ENCODE measurements around the gene SLC39A1. TPM values are rescaled to one million over a fixed set of nuclear protein-coding genes. Genes with fewer than 3 reads are reported as not detected.
"Not testable (repeated sequence)": the region's sequence is repeated elsewhere in the genome, so short reads cannot be mapped to it uniquely, and the experiment has no call there.

Gene SLC39A1, protein sequence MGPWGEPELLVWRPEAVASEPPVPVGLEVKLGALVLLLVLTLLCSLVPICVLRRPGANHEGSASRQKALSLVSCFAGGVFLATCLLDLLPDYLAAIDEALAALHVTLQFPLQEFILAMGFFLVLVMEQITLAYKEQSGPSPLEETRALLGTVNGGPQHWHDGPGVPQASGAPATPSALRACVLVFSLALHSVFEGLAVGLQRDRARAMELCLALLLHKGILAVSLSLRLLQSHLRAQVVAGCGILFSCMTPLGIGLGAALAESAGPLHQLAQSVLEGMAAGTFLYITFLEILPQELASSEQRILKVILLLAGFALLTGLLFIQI
- polyA plus RNA-seq (2013, experiment 1 of 2), result 108 TPM
- 91.0 TPM for polyA plus RNA-seq (2013, experiment 2 of 2)

DNA sequence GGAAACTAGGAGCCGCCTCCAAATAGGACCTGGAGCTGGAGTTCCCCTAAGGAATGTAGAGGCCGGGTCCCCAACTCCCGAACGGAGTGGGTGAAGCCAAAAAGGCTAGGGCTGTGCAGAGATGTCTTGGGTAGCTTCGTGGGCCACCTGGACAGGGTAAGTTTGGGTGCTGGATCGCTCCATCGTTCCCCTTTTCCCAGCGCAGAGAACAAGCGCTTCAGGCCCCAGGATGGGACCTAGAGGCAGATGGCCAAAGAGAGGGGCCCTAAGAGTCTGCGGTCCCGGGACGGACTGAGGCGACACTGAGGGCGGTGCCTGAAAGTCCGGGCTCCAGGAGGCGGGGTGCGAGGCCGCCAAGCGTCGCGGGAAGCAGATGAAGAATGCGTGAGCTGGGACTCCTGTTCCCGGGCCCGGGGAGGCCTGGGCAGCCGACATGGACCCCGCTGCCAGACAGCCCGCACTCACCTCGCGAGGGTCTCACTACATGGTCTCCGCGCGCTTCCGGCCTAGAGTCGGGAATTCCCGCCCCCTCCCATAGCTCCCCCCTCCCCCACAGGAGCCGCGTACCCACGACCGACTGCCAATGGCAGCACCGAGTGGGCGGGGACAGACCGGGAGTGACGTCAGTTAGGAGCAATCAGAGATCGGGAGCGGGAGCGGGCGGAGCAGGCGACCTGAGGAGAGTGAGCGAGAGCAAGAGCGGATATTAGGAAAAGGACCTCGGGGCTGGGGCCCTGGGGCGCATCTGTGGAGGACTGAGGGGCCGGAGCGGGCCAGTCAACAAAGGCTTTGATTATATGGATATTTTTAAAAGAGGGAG lies at the start of gene SLC39A1:
TSS of gene SLC39A1 (minus strand) at position 508 of the 820 bp plus-strand sequence. CDS start 822 bp downstream, outside the sequence.
- Histone ChIP-seq H3K27ac (ENCODE audit: low read depth, low read length, severe bottlenecking) (peak within 1 kb of the TSS; percentile 96), H3K4me3 (ENCODE audit: extremely low read depth, insufficient read depth, low read length, poor library complexity, severe bottlenecking) (peak within 1 kb of the TSS; percentile 75), H3K9me3 (ENCODE audit: control insufficient read depth, low read length) (no peaks in the 10 kb centered on the region), H3K36me3 (ENCODE audit: control insufficient read depth, insufficient read depth, low read length) (peaks cover 29% of the 10 kb centered on the region), H3K4me1 (ENCODE audit: control insufficient read depth, insufficient read depth, low read length, poor library complexity, severe bottlenecking) (peaks cover 11% of the 10 kb centered on the region)
- WGBS, 2 experiments (ENCODE audit: insufficient coverage in 2 of 2), result 0% methylated on average over 38 to 48 of the region's 54 CpGs

DNA sequence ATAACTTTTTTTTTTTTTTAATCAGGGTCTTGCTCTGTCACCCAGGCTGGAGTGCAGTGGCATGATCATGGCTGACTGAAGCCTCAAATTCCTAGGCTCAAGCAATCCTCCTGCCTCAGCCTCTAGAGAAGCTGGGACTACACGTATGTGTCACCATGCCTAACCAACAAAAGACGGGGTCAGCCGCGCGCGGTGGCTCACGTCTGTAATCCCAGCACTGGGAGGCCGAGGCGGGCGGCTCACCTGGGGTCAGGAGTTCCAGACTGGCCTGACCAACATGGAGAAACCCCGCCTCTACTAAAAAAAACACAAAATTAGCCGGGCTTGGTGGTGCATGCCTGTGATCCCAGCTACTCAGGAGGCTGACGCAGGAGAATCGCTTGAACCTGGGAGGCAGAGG lies 49.2 kb upstream of the SLC39A1 start:
- H3K4me1 ChIP-seq (ENCODE audit: control insufficient read depth, insufficient read depth, low read length, poor library complexity, severe bottlenecking); H3K36me3 ChIP-seq (ENCODE audit: control insufficient read depth, insufficient read depth, low read length); H3K4me3 ChIP-seq (ENCODE audit: extremely low read depth, insufficient read depth, low read length, poor library complexity, severe bottlenecking); H3K27ac ChIP-seq (ENCODE audit: low read depth, low read length, severe bottlenecking); H3K9me3 ChIP-seq (ENCODE audit: control insufficient read depth, low read length): not testable (repeated sequence)
- WGBS, 2 experiments (ENCODE audit: insufficient coverage in 2 of 2), result 94 to 97% methylated on average over 5 to 7 of the region's 14 CpGs

DNA sequence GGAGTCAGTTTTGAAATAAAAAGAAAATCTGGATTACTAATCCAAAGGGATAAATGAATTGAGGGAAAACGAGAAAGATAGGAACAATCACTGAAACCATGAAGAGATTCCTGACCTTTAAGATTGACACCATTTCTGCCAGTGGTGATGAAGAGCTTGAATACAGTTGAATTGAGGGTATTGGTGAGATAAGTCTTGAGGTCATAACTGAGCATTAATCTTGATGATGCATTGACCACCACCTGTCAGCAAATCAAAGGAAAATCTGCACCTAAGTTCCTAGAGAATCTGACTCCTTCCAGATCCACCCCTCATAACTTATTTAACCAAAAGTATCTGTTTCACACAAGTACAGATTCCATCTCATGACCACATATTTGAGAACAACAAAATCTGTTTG lies 48.8 kb upstream of the SLC39A1 start:
- no peaks in the 10 kb centered on the region for H3K36me3 ChIP-seq (ENCODE audit: control insufficient read depth, insufficient read depth, low read length)
- H3K9me3 ChIP-seq (ENCODE audit: control insufficient read depth, low read length), result no peaks in the 10 kb centered on the region
- H3K4me1 ChIP-seq (ENCODE audit: control insufficient read depth, insufficient read depth, low read length, poor library complexity, severe bottlenecking), result no peaks in the 10 kb centered on the region
- H3K27ac ChIP-seq (ENCODE audit: low read depth, low read length, severe bottlenecking), result no peak overlapping the region
- no peak overlapping the region for H3K4me3 ChIP-seq (ENCODE audit: extremely low read depth, insufficient read depth, low read length, poor library complexity, severe bottlenecking)
- 83% methylated on average over 1 of the region's 1 CpG; no CpG with 5 or more reads in 1 of the 2 experiments for WGBS, 2 experiments (ENCODE audit: insufficient coverage in 2 of 2)

DNA sequence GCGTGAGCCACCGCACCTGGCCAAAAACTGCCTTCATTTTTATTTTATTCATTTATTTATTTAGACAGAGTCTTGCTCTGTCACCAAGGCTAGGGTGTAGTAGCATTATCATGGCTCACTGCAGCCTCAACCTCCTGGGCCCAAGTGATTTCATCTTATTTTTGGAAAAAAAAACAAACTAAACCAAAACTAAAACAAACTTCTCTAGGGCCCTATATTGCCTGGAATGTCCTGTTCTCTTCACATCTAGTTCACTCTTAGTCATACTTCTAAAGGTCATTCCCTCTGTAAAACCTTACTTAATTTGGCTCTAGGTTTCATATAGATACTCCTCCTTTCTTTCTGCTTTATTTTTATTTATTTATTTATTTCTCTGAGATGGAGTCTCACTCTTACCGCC lies 42.8 kb upstream of the SLC39A1 start:
- Histone ChIP-seq H3K27ac (ENCODE audit: low read depth, low read length, severe bottlenecking) (no peak overlapping the region), H3K36me3 (ENCODE audit: control insufficient read depth, insufficient read depth, low read length) (no peaks in the 10 kb centered on the region), H3K4me1 (ENCODE audit: control insufficient read depth, insufficient read depth, low read length, poor library complexity, severe bottlenecking) (peaks cover 4% of the 10 kb centered on the region), H3K4me3 (ENCODE audit: extremely low read depth, insufficient read depth, low read length, poor library complexity, severe bottlenecking) (no peak overlapping the region), H3K9me3 (ENCODE audit: control insufficient read depth, low read length) (no peaks in the 10 kb centered on the region)
- whole genome bisulfite sequencing, 2 experiments (ENCODE audit: insufficient coverage in 2 of 2), result 100% methylated on average over 1 of the region's 3 CpGs; no CpG with 5 or more reads in 1 of the 2 experiments

DNA sequence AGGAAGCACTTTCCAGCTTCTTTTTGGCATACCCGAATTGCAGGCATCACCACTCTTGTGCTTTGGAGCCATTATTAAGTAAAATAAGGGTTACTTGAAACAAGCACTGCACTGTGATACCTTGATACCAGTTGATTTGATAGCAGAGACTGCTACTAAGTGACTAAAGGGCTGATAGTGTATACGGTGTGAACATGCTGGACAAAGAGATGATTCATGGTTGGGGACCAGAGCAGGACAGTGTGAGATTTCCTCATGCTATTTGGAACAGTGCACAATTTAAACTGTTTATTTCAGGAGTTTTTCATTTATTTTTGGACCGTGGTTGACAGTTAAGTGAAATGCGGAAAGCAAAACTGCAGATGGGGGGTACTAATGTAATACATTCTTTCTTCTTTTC lies 37.1 kb upstream of the SLC39A1 start:
- 94 to 95% methylated on average over 2 of the region's 4 CpGs for WGBS, 2 experiments (ENCODE audit: insufficient coverage in 2 of 2)
- no peak overlapping the region for H3K27ac ChIP-seq (ENCODE audit: low read depth, low read length, severe bottlenecking)

DNA sequence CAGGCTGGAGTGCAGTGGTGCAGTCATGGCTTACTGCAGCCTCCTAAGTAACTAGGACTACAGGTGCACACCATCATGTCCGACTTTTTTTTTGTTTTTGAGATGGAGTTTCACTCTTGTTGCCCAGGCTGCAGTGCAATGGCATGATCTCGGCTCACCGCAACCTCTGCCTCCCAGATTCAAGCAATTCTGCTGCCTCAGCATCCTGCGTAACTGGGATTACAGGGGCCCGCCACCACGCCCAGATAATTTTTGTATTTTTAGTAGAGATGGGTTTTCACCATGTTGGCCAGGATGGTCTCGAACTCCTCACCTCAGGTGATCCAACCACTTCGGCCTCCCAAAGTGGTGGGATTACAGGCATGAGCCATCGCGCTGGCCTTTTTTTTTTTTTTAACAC lies 33.5 kb upstream of the SLC39A1 start:
- Histone ChIP-seq H3K4me1 (ENCODE audit: control insufficient read depth, insufficient read depth, low read length, poor library complexity, severe bottlenecking) (peaks cover 14% of the 10 kb centered on the region), H3K36me3 (ENCODE audit: control insufficient read depth, insufficient read depth, low read length) (peaks cover 34% of the 10 kb centered on the region)
- H3K27ac ChIP-seq (ENCODE audit: low read depth, low read length, severe bottlenecking); H3K4me3 ChIP-seq (ENCODE audit: extremely low read depth, insufficient read depth, low read length, poor library complexity, severe bottlenecking); H3K9me3 ChIP-seq (ENCODE audit: control insufficient read depth, low read length): not testable (repeated sequence)
- WGBS, 2 experiments (ENCODE audit: insufficient coverage in 2 of 2), result 78 to 93% methylated on average over 3 to 7 of the region's 10 CpGs

More for the DNA sequence above, 37.1 kb upstream of the SLC39A1 start:
- Histone ChIP-seq H3K9me3 (ENCODE audit: control insufficient read depth, low read length) (no peaks in the 10 kb centered on the region), H3K36me3 (ENCODE audit: control insufficient read depth, insufficient read depth, low read length) (no peaks in the 10 kb centered on the region), H3K4me3 (ENCODE audit: extremely low read depth, insufficient read depth, low read length, poor library complexity, severe bottlenecking) (no peak overlapping the region), H3K4me1 (ENCODE audit: control insufficient read depth, insufficient read depth, low read length, poor library complexity, severe bottlenecking) (peaks cover 7% of the 10 kb centered on the region)

DNA sequence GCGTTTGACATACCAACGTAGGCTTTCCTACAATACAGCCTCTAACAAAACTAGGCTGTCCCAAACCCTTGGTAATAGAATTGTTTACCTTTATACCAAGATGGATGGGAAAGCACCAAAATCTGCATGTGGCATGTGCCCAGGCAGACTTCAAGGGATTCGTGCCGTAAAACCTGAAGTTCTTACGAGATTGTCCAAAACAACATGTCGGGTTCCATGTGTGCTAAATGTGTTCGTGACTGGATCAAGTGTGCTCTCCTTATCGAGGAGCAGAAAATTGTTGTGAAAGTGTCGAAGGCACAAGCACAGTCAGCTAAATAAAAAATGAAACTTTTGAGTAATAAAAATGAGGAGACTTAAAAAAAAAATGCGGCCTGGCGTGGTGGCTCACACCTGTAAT lies 32.3 kb upstream of the SLC39A1 start:
- H3K36me3 ChIP-seq (ENCODE audit: control insufficient read depth, insufficient read depth, low read length), result peaks cover 41% of the 10 kb centered on the region
- H3K4me1 ChIP-seq (ENCODE audit: control insufficient read depth, insufficient read depth, low read length, poor library complexity, severe bottlenecking), result peaks cover 10% of the 10 kb centered on the region
- H3K9me3 ChIP-seq (ENCODE audit: control insufficient read depth, low read length), result no peaks in the 10 kb centered on the region
- no peak overlapping the region for H3K27ac ChIP-seq (ENCODE audit: low read depth, low read length, severe bottlenecking)
- 93 to 98% methylated on average over 8 to 10 of the region's 11 CpGs for WGBS, 2 experiments (ENCODE audit: insufficient coverage in 2 of 2)
- H3K4me3 ChIP-seq (ENCODE audit: extremely low read depth, insufficient read depth, low read length, poor library complexity, severe bottlenecking), result no peak overlapping the region

DNA sequence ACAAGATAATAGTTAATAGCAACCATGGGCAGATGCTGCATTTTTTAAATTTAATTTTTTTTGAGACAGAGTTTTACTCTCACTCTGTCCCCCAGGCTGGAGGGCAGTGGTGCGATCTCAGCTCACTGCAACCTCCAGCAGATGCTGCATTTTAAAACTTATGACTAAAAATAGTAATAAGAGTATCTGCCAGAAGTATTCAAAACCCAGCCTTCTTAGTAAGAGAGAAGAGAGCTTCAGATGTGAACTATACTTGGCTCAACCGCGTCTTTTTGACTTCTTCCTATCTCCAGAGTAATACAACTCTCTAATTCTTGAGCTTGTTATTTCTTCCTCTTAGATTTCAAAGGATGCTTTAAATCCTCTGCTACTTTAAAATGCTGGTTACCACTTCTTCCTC lies 31.9 kb upstream of the SLC39A1 start:
- no peak overlapping the region for H3K27ac ChIP-seq (ENCODE audit: low read depth, low read length, severe bottlenecking)
- peaks cover 8% of the 10 kb centered on the region for H3K4me1 ChIP-seq (ENCODE audit: control insufficient read depth, insufficient read depth, low read length, poor library complexity, severe bottlenecking)
- no peaks in the 10 kb centered on the region for H3K9me3 ChIP-seq (ENCODE audit: control insufficient read depth, low read length)
- H3K36me3 ChIP-seq (ENCODE audit: control insufficient read depth, insufficient read depth, low read length), result peaks cover 41% of the 10 kb centered on the region
- 100% methylated on average over 2 of the region's 3 CpGs; no CpG with 5 or more reads in 1 of the 2 experiments for WGBS, 2 experiments (ENCODE audit: insufficient coverage in 2 of 2)
- H3K4me3 ChIP-seq (ENCODE audit: extremely low read depth, insufficient read depth, low read length, poor library complexity, severe bottlenecking), result no peak overlapping the region

DNA sequence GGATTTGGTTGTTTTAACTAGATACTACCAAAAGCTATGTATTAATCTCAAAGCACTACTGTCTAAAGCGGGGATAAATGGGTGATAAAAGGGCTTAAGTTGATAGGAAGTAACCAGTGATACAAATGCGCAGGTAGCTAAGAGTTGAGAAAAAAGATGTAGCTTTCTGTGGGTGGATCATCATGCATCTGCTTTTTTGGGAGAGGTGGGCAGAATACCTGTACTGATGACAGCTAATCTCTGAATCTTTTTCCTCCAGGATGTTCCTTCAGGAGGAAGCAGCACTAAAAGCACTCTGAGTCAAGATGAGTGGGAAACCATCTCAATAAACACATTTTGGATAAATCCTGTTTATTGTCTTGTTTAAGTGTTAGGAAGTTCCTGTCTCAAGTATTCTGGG lies 28.5 kb upstream of the SLC39A1 start:
- H3K9me3 ChIP-seq (ENCODE audit: control insufficient read depth, low read length), result no peaks in the 10 kb centered on the region
- WGBS, 2 experiments (ENCODE audit: insufficient coverage in 2 of 2), result 100% methylated on average over 1 to 2 of the region's 2 CpGs
- no peak overlapping the region for H3K27ac ChIP-seq (ENCODE audit: low read depth, low read length, severe bottlenecking)
- H3K36me3 ChIP-seq (ENCODE audit: control insufficient read depth, insufficient read depth, low read length), result peaks cover 41% of the 10 kb centered on the region
- peak overlapping the region; percentile 71 for H3K4me3 ChIP-seq (ENCODE audit: extremely low read depth, insufficient read depth, low read length, poor library complexity, severe bottlenecking)
- peaks cover 8% of the 10 kb centered on the region for H3K4me1 ChIP-seq (ENCODE audit: control insufficient read depth, insufficient read depth, low read length, poor library complexity, severe bottlenecking)

DNA sequence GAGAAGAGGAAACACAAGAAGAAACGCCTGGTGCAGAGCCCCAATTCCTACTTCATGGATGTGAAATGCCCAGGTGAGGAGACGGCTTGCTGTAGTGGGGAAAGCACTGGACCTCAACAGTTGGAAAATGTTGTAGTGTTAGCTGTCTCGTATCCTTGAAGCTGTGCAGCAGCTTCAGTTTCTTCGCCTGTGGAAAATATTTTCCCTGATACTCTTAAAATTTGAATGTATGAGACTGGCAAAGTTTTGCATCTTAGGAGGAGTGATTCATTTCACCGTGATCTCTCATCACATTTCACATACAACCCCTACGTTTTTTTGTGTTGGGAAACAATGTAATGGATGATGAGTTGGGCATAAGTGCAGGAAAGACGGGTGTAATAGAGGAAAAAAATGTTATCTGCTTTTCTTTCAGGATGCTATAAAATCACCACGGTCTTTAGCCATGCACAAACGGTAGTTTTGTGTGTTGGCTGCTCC lies 27.9 kb upstream of the SLC39A1 start:
- Histone ChIP-seq H3K4me3 (ENCODE audit: extremely low read depth, insufficient read depth, low read length, poor library complexity, severe bottlenecking) (peak overlapping the region; percentile 71), H3K27ac (ENCODE audit: low read depth, low read length, severe bottlenecking) (peak overlapping the region; percentile 87), H3K9me3 (ENCODE audit: control insufficient read depth, low read length) (no peaks in the 10 kb centered on the region), H3K36me3 (ENCODE audit: control insufficient read depth, insufficient read depth, low read length) (peaks cover 41% of the 10 kb centered on the region), H3K4me1 (ENCODE audit: control insufficient read depth, insufficient read depth, low read length, poor library complexity, severe bottlenecking) (peaks cover 8% of the 10 kb centered on the region)
- 0 to 16% methylated on average over 2 to 3 of the region's 9 CpGs for WGBS, 2 experiments (ENCODE audit: insufficient coverage in 2 of 2)
